Gastroesophageal sphincter (tissue), 4 donors: ENCODE results near the gene GAS1. TPM values are rescaled to one million over a fixed set of nuclear protein-coding genes. Genes with fewer than 3 reads are reported as not detected.

ENCODE experiments used
- ATAC-seq: fragments of 150-250 bp; one replicate; pipeline ENCODE4 v1.9.1; 2016; ENCODE audit warnings: mild to moderate bottlenecking, moderate library complexity
- H3K27ac ChIP-seq, 4 donors: fragments of 200-600 bp; sonication (generic) in 3 of 4; 1 replicate in 3 of 4; 2 replicates in 1 of 4; pipeline ENCODE4 v1.5.1; 2016 to 2019
- H3K27me3 ChIP-seq: fragments of 200-600 bp; sonication (generic); one replicate; pipeline ENCODE4 v1.5.1; 2019
- H3K36me3 ChIP-seq, 2 donors: fragments of 200-600 bp; sonication (generic); one replicate each; pipeline ENCODE4 v1.5.1; 2019; ENCODE audit warnings: control low read depth in 1 of 2
- H3K4me1 ChIP-seq, 3 donors: fragments of 200-600 bp; sonication (generic); 1 replicate in 2 of 3; 2 replicates in 1 of 3; pipeline ENCODE4 v1.5.1; 2016 to 2019; ENCODE audit warnings: control low read depth in 2 of 3
- H3K4me3 ChIP-seq, 2 donors: fragments of 200-600 bp; sonication (generic); one replicate each; pipeline ENCODE4 v1.5.1; 2019; ENCODE audit warnings: mild to moderate bottlenecking in 1 of 2, moderate library complexity in 1 of 2
- H3K9me3 ChIP-seq, 3 donors: fragments of 200-600 bp; sonication (generic); one replicate each; pipeline ENCODE4 v1.5.1; 2017 to 2019; ENCODE audit warnings: control low read depth in 2 of 3
- CTCF ChIP-seq, 4 experiments: fragments of 200-600 bp in 2 of 4; fragments of 450-650 bp in 2 of 4; sonication (generic) in 1 of 4; IDR thresholded peaks; one replicate each; pipeline ENCODE4 v1.5.1; 2017 to 2019; ENCODE audit warnings: antibody characterized with exemption in 4 of 4, mild to moderate bottlenecking in 2 of 4, moderate library complexity in 2 of 4
- EP300 ChIP-seq: sonication (generic); formaldehyde crosslinking; IDR thresholded peaks from one replicate; pipeline ENCODE4 v1.6.1; 2017; ENCODE audit warnings: antibody characterized with exemption, mild to moderate bottlenecking
- POLR2A ChIP-seq, 2 donors: fragments of 450-650 bp; IDR thresholded peaks; one replicate each; pipeline ENCODE4 v1.6.1; 2017; ENCODE audit warnings: antibody characterized with exemption in 2 of 2, mild to moderate bottlenecking in 2 of 2, moderate library complexity in 1 of 2
- POLR2AphosphoS5 ChIP-seq: sonication (generic); formaldehyde crosslinking; IDR thresholded peaks from one replicate; pipeline ENCODE4 v1.6.1; 2017; ENCODE audit warnings: antibody characterized with exemption
- WGBS, 2 donors: methylation state at CpG; one replicate each; pipeline ENCODE4 v1.1.5; 2018; ENCODE audit warnings: low coverage in 1 of 2; 5-methylcytosine and 5-hydroxymethylcytosine counted together
- total RNA-seq, 4 donors: library from RNA; depleted of rRNA; stranded (reverse); fragments of >200 nt; gene quantifications; one replicate each; pipeline ENCODE4 v1.1.0, GENCODE V29; 2016

GAS1 gene
- total RNA-seq, 4 donors from 2014 or later, result 65.7 to 167 (median 90.5) TPM

DNA sequence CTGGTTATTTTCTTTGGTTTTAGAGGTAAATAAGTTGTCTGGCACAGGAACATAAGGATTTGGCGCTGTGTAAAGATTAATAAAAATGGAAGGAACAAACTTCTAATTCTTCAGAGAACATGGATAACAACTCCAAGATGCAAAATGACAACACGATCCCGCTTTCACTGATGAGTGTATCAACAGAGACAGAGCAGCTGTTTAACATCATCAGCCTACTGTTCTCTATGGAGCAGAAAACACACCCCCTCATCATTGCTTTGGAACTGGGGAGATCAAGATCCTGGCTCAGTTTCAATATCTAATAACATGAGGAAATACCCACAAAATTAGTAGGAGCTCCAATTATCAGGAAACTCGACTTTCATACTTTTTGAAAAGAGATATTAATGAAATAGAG is 8.3 kb upstream of the GAS1 start:
- H3K36me3 ChIP-seq, result peaks cover 0 to 6% of the 10 kb centered on the region in 2 donors
- peaks cover 0 to 6% (median 0%) of the 10 kb centered on the region in 3 donors for H3K4me1 ChIP-seq
- no peaks in the 10 kb centered on the region for H3K27me3 ChIP-seq
- ATAC-seq, result no peak
- no peaks in the 10 kb centered on the region for H3K9me3 ChIP-seq
- no peak overlapping the region for H3K4me3 ChIP-seq
- TF ChIP-seq POLR2AphosphoS5 (peak; percentile 20), EP300 (no peak)
- WGBS, 2 donors, result 45 to 71% methylated on average over 3 to 4 of the region's 4 CpGs
- no peak overlapping the region for H3K27ac ChIP-seq

DNA sequence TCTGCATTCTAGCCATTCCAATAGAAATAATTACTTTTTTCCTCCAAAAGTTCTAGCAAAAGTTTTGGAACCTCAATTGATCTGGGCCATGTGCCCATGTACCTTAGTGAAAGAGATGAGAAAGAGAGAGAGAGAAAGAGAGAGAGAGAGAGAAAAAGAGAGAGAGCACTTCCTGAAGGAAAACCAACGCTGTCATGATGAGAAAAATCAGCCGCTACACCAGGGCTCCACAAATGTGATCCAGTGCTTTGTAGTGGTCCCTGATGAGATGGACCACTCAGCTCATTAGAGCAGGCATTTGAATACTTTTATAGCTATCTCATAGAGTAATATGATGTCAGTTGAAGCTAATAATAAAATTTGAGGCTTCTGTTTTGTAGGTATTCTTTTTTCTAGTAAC is 7.7 kb upstream of the GAS1 start:
- Histone ChIP-seq H3K36me3 (peaks cover 0 to 6% of the 10 kb centered on the region in 2 donors), H3K27ac (no peak overlapping the region), H3K9me3 (no peaks in the 10 kb centered on the region), H3K4me1 (peaks cover 0 to 3% (median 0%) of the 10 kb centered on the region in 3 donors), H3K27me3 (no peaks in the 10 kb centered on the region), H3K4me3 (no peak overlapping the region)
- TF ChIP-seq CTCF (IDR thresholded peaks at IDR 0.05) (no peak), EP300 (no peak), POLR2A (IDR thresholded peaks at IDR 0.05) (no peak), POLR2AphosphoS5 (no peak)
- no peak for ATAC-seq
- 75 to 93% methylated on average over 2 of the region's 2 CpGs for WGBS, 2 donors

- Histone ChIP-seq H3K9me3 (no peaks in the 10 kb centered on the region), H3K4me1 (peaks cover 0 to 18% (median 0%) of the 10 kb centered on the region in 3 donors), H3K36me3 (peaks cover 0 to 6% of the 10 kb centered on the region in 2 donors), H3K27ac (no peak overlapping the region), H3K27me3 (no peaks in the 10 kb centered on the region), H3K4me3 (no peak overlapping the region)
- TF ChIP-seq EP300, result no peak
- no peak for TF ChIP-seq POLR2AphosphoS5
- TF ChIP-seq CTCF (IDR thresholded peaks at IDR 0.05), result no peak
- no peak for TF ChIP-seq POLR2A (IDR thresholded peaks at IDR 0.05)
- WGBS, 2 donors, result 85 to 100% methylated on average over 2 to 3 of the region's 5 CpGs
- no peak for ATAC-seq
Measured at GRCh38 chr9:86953181-86953580, 5.9 kb upstream of the GAS1 start.

GRCh38 chr9:86948074-86948929 is 996 bp upstream of the GAS1 start:
- Histone ChIP-seq H3K27ac (peak overlapping the region; percentile 71 to 94 (median 88)), H3K4me3 (peak overlapping the region; percentile 69 to 71), H3K36me3 (peaks cover 0 to 6% of the 10 kb centered on the region in 2 donors), H3K9me3 (no peaks in the 10 kb centered on the region), H3K27me3 (no peaks in the 10 kb centered on the region), H3K4me1 (peaks cover 0 to 46% (median 0%) of the 10 kb centered on the region in 3 donors)
- TF ChIP-seq EP300 (no peak), POLR2A (IDR thresholded peaks at IDR 0.05) (no peak), POLR2AphosphoS5 (peak; percentile 61), CTCF (IDR thresholded peaks at IDR 0.05) (peak; percentile 93 to 96 (median 95))
- 0 to 1% methylated on average over 21 to 30 of the region's 36 CpGs for WGBS, 2 donors
- peak; percentile 39 for ATAC-seq

GRCh38 chr9:86946201-86947145 is 833 bp downstream of the GAS1 start:
- H3K4me3 ChIP-seq, result peak overlapping the region; percentile 69 to 71
- peaks cover 0 to 6% of the 10 kb centered on the region in 2 donors for H3K36me3 ChIP-seq
- WGBS, 2 donors, result 2% methylated on average over 11 of the region's 125 CpGs; no CpG with 5 or more reads in 1 of the 2 donors
- no peaks in the 10 kb centered on the region for H3K27me3 ChIP-seq
- H3K27ac ChIP-seq, result peak overlapping the region; percentile 71 to 94 (median 91)
- TF ChIP-seq POLR2AphosphoS5 (peak; percentile 27), POLR2A (IDR thresholded peaks at IDR 0.05) (peak; percentile 72 to 75), EP300 (no peak), CTCF (IDR thresholded peaks at IDR 0.05) (peak in 2 of 4 experiments; percentile 7 to 26)
- peak; percentile 62 for ATAC-seq
- peaks cover 0 to 57% (median 2%) of the 10 kb centered on the region in 3 donors for H3K4me1 ChIP-seq
- H3K9me3 ChIP-seq, result no peaks in the 10 kb centered on the region
